Osteocyte (in vitro differentiated cells): ENCODE results near the gene BABAM2. TPM values are rescaled to one million over a fixed set of nuclear protein-coding genes. Genes with fewer than 3 reads are reported as not detected.

Experiments
- DNase-seq: peaks from one replicate; pipeline ENCODE4 v3.0.0; 2021; ENCODE audit warnings: mixed read lengths; ENCODE audit not compliant: unreplicated experiment; ENCODE audit errors: extremely low spot score
- H3K27ac Mint-ChIP-seq: one replicate; pipeline ENCODE4 v1.8.0; 2021; ENCODE audit warnings: mild to moderate bottlenecking, mixed read lengths; ENCODE audit not compliant: unreplicated experiment
- H3K27me3 Mint-ChIP-seq: one replicate; pipeline ENCODE4 v1.8.0; 2021; ENCODE audit warnings: mixed read lengths; ENCODE audit not compliant: unreplicated experiment
- H3K36me3 Mint-ChIP-seq: one replicate; pipeline ENCODE4 v1.8.0; 2021; ENCODE audit warnings: mixed read lengths; ENCODE audit not compliant: unreplicated experiment
- H3K4me1 Mint-ChIP-seq: one replicate; pipeline ENCODE4 v1.8.0; 2021; ENCODE audit warnings: mixed read lengths; ENCODE audit not compliant: unreplicated experiment
- H3K4me3 Mint-ChIP-seq: one replicate; pipeline ENCODE4 v1.8.0; 2021; ENCODE audit warnings: mild to moderate bottlenecking, moderate library complexity, mixed read lengths; ENCODE audit not compliant: unreplicated experiment
- H3K9me3 Mint-ChIP-seq: one replicate; pipeline ENCODE4 v1.8.0; 2021; ENCODE audit warnings: mixed read lengths; ENCODE audit not compliant: unreplicated experiment
- CTCF ChIP-seq: fragments of 200-600 bp; sonication (generic); IDR thresholded peaks from 2 replicates; pipeline ENCODE4 v1.5.0; 2021; ENCODE audit warnings: antibody characterized with exemption, mild to moderate bottlenecking, moderate library complexity
- total RNA-seq: library from RNA; stranded (reverse); gene quantifications from 2 replicates; pipeline ENCODE4 v1.2.1, GENCODE V29; 2021

The BABAM2 gene
- total RNA-seq, 1 donor from 2014 or later, result 43.6 TPM

GRCh38 chr2:27906074-27906473, 15.5 kb downstream of the BABAM2 start:
- no peak for TF ChIP-seq CTCF
- H3K36me3 Mint-ChIP-seq, result peaks cover 15% of the 10 kb centered on the region
- no peak overlapping the region for H3K4me3 Mint-ChIP-seq
- H3K9me3 Mint-ChIP-seq, result peaks cover 6% of the 10 kb centered on the region
- H3K27me3 Mint-ChIP-seq, result no peaks in the 10 kb centered on the region
- peaks cover 7% of the 10 kb centered on the region for H3K4me1 Mint-ChIP-seq
- DNase-seq, result no peak
- no peak overlapping the region for H3K27ac Mint-ChIP-seq

GRCh38 chr2:27907547-27907946, 17.0 kb downstream of the BABAM2 start:
- Mint-ChIP-seq H3K27ac (no peak overlapping the region), H3K9me3 (peaks cover 6% of the 10 kb centered on the region), H3K36me3 (peaks cover 15% of the 10 kb centered on the region), H3K4me3 (no peak overlapping the region), H3K4me1 (peaks cover 4% of the 10 kb centered on the region), H3K27me3 (no peaks in the 10 kb centered on the region)
- TF ChIP-seq CTCF, result no peak
- DNase-seq, result no peak

- Mint-ChIP-seq H3K36me3 (peaks cover 13% of the 10 kb centered on the region), H3K27me3 (no peaks in the 10 kb centered on the region), H3K9me3 (no peaks in the 10 kb centered on the region), H3K27ac (no peak overlapping the region), H3K4me3 (no peak overlapping the region), H3K4me1 (peaks cover 7% of the 10 kb centered on the region)
- no peak for DNase-seq
- no peak for TF ChIP-seq CTCF
These were observed 19.4 kb downstream of the BABAM2 start for GRCh38 chr2:27909901-27910300.

GRCh38 chr2:27911458-27912210, 21.1 kb downstream of the BABAM2 start:
- Mint-ChIP-seq H3K36me3 (peaks cover 13% of the 10 kb centered on the region), H3K4me3 (no peak overlapping the region), H3K27me3 (no peaks in the 10 kb centered on the region), H3K9me3 (no peaks in the 10 kb centered on the region), H3K4me1 (peaks cover 7% of the 10 kb centered on the region), H3K27ac (no peak overlapping the region)
- TF ChIP-seq CTCF, result no peak
- DNase-seq, result no peak

- no peak for DNase-seq
- Mint-ChIP-seq H3K36me3 (peaks cover 11% of the 10 kb centered on the region), H3K4me1 (peaks cover 7% of the 10 kb centered on the region), H3K4me3 (no peak overlapping the region), H3K9me3 (no peaks in the 10 kb centered on the region), H3K27me3 (no peaks in the 10 kb centered on the region), H3K27ac (no peak overlapping the region)
- no peak for TF ChIP-seq CTCF
These were observed 22.0 kb downstream of the BABAM2 start for GRCh38 chr2:27912512-27912911.
